ENCODE results near the gene EME1.

Gene EME1

DNA sequence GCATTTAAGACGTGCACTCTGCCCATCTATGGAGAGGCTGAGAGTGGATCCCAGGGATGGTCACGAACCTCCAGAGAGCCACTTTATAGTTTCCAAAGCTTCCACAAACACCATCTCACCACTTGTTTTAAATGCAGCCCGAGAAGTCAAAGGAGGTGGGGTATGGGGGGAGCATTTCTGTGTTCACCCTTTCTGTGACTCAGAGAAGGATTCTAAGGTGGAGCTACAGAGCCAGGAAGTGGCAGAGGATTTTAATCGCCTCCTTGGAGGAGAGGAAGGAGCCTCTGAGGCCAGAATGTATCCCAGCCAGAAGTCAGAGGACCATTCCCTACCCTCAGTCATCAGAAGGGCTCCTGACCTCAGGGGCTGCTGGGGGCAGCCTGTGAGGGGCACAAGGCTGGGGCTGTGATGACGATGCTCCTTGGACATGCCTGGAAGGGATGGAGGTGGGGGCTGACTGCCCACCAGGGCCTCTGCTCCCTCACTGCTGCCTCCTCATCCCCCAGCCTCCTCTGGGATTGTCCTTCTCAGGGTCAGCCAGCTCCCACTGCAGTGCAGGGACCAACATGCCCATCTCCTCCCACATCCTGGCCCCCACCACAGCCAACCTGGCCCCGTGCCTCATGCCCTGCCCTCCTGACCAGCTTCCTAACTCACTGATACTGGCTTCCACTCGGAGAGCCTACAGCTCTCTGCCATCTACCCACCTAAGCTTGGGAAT, 24.3 kb upstream of the EME1 start:
- DNase-seq (ENCODE audit: low read depth in 2 of 2): no peak

DNA sequence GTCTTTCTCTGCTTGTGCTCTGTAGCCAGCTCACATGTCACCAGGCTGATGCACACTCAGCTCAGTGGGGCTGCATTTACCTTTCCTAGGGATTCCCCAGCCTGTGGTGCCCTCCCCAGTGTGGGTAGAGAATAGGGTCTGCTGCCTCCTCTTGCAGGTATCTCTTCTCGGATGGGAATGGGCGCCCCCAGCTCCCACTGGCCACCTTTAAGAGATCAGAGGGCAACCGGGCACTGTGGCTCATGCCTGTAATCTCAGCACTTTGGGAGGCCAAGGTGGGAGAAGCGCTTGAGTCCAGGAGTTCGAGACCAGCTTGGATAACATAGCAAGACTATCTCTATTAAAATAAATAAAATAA, 23.8 kb upstream of the EME1 start:
- DNase-seq (ENCODE audit: low read depth in 2 of 2): no peak

DNA sequence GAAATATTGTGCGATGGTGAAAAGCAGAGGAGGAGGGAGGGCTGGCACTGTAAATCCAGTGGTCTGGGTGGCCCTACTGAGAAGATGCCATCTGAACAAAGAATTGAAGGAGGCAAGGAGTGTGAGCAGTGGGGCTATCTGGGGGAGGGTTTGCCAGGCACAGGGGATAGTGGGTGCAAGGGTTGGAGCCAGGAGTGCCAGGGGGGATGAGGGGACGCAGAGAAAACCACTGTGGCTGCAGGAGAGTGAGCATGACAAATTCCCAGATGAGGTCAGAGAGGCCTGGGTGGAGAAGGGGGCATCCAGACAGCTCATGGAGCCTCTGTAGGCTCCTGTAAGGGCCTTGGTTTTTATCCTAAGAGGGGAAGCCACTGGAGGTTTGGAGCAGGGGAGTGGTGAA, 22.3 kb upstream of the EME1 start:
- no peak for DNase-seq (ENCODE audit: low read depth in 2 of 2)

DNA sequence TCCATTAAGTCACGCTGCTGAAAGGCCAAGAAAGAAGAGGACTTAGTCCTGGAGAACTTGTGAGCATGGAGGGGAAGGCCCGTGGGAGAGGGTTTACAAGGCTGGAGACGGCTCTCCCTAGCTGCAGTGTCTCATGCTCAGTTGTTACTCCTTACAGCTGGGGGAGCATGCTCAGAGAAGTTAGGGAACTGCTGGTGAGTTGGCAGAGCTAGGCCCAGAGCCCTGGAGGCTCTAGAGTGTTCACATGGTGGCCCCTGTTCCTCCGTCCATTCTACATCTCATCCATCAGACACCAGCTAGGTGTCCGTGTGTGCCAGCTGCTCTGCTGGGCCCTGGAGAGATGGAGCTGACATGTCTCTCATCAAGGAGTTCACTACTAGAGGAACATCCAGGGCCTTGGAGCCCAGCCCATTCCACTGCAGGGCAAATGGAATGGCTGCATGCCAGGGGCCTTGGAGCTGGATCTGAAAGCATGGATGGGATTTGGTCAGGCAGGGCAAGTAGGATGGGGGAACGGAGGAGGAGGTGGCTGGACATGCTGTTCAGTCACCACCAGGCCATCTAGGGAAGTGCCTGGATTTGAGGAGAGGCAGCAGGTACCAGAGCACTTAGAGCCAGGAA, 20.8 kb upstream of the EME1 start:
- DNase-seq (ENCODE audit: low read depth in 2 of 2): no peak

DNA sequence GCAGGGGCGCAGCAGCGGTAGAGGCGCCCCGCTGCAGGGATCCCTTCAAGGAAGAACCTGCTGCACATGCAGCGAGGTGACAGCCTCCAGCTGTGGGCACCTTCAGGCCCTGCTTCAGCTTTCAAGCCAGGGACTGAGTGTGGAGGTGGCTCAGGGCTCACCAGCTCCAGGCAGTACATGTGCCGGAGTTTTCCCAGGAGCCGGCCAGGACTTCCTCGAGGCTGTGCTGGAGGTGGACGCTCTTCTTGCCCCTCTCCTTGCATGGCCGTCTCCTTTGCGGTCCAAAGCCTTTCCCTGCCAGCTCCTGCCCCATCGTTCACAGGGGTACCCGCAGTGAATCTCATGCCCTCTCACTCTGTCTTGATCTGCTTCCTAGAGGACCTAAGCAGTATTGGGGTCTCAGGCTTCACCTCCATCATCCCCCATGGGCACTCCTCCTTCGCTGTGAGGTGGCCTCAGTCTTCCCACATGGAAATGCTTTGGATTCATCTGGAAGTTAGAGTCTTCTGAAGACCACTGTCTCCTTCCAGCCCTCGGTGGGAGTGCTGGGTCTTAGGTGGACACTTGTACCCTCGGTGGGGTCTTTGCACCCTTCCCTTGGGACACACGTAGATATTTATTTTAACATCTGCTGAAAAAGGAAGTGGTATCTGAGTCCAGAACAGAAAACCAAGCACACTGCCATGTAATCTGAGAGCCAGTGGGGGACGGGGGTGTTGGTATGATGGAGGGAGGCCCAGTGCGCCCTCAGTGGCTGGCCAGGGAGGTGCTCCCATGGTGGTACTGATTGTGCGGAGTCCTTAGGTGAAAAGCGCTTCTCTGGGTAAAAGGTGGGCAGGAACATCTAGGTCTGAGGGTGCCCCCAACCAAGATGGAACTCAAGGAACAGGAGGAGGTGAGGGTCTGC, 20.1 kb upstream of the EME1 start:
- DNase-seq (ENCODE audit: low read depth in 2 of 2): no peak

DNA sequence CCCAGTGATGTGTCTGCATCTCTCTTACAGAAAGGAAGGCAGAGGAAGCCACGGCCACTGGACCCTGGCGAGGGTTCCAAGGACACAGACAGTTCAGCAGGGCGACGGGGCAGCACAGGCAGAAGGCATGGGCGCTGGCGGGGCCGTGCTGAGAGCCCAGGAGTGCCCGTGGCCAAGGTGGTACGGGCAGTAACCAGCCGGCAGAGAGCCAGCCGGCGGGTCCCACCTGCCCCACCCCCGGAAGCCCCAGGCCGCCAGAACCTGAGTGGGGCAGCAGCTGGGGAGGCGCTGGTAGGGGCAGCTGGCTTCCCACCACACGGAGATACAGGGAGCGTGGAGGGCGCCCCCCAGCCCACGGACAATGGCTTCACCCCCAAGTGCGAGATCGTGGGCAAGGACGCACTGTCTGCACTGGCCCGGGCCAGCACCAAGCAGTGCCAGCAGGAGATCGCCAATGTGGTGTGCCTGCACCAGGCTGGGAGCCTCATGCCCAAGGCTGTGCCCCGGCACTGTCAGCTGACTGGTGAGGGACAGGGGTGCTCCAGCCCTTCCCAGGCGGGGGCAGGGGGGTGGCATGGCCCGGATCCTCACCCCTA, 19.3 kb upstream of the EME1 start:
- DNase-seq (ENCODE audit: low read depth in 2 of 2): no peak

DNA sequence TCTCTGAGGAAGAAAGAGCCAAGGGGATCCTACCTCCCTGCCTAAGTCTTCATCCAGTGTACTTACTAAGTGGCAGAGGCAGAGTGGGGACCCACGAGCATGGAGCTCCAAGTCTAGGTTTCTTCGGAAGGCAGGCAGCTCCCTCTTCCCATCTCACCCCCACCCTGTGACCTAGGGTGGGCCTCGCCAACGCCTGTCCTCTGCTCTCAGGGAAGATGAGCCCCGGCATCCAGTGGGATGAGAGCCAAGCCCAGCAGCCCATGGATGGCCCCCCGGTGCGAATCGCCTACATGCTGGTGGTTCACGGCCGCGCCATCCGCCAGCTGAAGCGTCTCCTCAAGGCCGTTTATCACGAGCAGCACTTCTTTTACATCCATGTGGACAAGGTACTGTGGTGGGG, 18.8 kb upstream of the EME1 start:
- DNase-seq (ENCODE audit: low read depth in 2 of 2): no peak

DNA sequence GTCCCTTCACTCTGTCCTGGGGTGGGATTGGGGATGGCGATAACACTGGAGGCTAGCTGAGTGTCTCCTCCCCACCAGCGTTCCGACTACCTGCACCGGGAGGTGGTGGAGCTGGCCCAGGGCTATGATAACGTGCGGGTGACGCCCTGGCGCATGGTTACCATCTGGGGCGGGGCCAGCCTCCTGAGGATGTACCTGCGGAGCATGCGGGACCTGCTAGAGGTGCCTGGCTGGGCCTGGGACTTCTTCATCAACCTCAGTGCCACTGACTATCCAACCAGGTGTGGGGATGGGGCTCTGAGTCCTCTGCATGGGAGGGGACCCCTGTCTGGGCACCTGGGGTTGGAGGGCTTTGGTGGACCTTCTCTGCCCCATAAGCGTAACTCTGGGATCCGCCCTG, 18.3 kb upstream of the EME1 start:
- DNase-seq (ENCODE audit: low read depth in 2 of 2): no peak

DNA sequence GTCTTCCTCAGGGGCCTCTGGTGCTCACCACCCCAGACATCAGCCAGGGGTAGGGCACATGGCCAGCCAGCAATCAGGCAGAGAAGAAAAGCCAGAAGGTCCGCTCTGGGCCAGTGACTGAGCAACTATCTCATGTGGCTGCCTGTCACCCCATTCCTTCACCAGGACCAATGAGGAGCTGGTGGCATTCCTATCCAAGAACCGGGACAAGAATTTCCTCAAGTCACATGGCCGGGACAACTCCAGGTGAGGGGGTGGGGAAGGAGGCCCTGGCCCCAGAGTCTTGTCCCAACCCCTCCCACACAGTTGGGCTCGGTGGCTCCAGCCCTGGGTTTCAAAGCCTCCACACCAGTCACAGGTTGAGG, 17.7 kb upstream of the EME1 start:
- DNase-seq (ENCODE audit: low read depth in 2 of 2): no peak

DNA sequence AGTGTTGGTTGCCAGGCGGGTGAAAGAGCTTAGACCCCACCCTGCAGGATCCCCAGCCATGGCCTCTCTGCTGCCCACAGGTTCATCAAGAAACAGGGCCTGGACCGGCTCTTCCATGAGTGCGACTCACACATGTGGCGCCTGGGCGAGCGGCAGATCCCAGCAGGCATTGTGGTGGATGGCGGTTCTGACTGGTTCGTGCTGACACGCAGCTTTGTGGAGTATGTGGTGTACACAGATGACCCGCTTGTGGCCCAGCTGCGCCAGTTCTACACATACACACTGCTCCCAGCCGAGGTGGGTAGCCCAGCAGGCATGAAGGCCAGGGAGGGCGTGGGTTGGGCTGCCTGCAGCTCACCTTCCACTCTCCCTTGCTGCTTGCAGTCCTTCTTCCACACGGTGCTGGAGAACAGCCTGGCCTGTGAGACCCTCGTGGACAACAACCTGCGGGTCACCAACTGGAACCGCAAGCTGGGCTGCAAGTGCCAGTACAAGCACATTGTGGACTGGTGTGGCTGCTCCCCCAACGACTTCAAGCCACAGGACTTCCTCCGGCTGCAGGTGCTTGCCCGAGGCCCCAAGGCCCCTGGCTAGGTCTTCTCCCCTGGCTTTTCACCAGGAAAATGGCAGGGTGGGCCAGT, 17.2 kb upstream of the EME1 start:
- no peak for DNase-seq (ENCODE audit: low read depth in 2 of 2)

DNA sequence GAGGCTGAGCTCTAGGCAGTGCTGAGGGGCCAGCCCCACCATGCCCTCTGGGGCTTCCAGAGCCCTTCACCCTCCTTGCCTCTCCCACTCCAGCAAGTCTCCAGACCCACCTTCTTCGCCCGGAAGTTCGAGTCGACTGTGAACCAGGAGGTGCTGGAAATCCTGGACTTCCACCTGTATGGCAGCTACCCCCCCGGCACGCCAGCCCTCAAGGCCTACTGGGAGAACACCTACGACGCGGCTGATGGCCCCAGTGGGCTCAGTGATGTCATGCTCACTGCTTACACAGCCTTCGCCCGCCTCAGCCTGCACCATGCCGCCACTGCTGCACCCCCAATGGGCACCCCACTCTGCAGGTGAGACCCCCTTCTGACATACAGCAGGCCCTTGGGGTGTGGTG, 16.6 kb upstream of the EME1 start:
- DNase-seq (ENCODE audit: low read depth in 2 of 2): no peak

DNA sequence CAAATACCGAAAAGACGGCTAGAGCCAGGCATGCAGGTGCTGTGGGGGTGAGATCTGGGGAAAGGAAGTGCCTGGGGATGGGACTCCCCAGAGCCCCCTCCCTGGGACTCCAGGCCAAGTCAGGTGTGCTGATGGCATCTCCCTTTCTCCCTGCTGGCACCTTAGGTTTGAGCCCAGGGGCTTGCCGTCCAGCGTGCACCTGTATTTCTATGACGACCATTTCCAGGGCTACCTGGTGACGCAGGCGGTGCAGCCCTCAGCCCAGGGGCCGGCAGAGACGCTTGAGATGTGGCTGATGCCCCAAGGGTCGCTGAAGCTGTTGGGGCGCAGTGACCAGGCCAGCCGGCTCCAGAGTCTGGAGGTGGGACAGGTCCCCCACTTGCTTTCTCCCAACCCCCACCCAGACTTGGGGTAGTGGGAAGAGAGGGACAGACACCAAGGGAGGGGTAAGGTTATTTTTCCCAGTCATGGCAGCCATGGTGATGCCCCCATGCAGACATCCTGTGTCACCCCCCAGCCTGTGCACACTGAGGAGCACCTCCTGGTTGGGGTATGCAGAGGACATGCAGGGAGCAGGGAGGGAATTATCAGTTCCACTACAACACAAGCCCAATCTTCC, 16.0 kb upstream of the EME1 start:
- no peak for DNase-seq (ENCODE audit: low read depth in 2 of 2)

DNA sequence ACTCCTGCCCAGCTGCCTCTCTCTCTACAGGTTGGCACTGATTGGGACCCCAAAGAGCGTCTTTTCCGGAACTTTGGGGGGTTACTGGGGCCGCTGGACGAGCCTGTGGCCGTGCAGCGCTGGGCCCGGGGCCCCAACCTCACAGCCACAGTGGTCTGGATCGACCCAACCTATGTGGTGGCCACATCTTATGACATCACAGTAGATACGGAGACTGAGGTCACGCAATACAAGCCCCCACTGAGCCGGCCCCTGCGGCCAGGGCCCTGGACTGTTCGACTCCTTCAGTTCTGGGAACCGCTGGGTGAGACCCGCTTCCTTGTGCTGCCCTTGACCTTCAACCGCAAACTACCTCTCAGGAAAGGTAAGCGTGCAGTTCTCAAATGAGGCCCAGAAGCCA, 14.9 kb upstream of the EME1 start:
- no peak for DNase-seq (ENCODE audit: low read depth in 2 of 2)

DNA sequence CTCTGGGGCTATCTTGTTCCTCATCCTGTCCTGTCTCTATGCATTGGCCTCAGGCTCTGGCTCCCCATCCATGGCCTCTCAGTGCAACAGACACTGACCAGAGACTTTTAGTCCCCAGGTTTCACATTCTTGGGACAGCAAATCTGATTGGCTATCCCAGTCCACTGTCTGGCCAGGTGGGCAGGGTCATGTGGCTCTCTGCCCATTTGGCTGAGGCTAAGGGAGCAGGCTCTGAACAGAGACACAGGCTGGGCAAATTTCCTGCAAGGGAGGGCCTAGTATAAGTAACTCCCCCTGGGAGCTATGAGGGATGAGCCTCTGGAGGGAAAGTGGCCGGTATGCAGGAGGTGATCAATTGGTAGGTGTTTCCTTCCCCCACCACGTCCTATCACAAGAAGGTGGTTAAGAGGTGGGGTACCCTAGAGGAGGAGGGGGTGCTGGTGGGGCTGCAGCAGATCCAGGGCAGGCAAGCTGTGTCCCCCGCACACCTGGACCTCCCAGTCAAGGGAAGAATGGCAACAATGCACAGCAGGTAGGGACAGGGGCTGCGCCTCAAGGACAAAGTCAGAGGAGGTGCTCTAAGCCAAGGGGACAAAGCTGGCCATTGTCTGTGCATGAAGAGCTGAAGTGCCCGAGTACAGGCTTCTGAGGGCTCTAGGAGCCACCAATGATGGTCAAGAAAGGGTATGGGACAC, 13.9 kb upstream of the EME1 start:
- no peak for DNase-seq (ENCODE audit: low read depth in 2 of 2)

DNA sequence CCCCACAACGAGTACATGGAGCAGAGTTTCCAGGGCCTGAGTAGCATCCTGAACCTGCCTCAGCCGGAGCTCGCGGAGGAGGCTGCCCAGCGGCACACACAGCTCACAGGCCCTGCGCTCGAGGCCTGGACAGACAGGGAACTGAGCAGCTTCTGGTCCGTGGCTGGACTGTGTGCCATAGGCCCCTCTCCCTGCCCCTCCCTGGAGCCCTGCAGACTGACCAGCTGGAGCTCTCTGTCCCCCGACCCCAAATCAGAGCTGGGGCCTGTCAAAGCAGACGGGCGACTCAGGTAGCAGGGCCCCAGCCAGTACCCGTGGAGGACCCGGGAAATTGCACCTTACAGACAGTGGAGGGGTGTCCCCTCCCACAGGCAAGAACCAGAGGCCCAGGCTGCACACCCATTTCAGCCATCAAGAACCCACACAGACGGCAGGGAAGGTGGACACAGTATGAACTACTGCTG, 13.0 kb upstream of the EME1 start:
- no peak for DNase-seq (ENCODE audit: low read depth in 2 of 2)

DNA sequence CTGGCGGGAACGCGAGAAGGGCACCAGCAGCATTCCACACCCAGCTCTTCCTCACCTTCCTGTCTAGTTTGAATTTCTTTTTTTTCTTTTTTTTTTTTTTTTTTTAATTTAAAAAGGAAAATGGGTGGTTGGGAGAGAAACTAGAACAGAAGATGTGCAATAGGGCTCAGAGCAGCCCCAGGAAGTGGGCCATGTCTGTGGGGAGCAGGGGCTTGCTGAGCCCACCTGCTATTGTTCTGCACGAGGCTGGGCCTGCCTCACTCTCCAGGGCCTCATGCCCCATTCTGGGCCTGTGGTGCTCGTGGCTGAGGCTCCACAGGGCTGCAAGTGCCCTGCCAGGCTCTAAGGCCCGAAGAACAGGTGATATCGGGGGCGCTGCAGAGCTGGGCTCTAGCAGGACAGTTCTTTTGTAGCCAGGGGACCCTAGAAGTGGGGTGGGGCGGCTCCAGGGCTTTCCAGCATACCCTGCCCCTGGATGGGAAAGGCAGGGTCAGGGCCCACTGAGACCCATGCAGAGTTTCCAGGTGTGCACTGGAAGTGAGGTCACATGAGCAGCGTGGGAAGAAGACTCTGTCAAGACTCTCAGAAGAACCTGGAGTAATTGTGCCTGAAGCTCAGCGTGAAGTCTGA, 12.4 kb upstream of the EME1 start:
- DNase-seq (ENCODE audit: low read depth in 2 of 2): no peak

DNA sequence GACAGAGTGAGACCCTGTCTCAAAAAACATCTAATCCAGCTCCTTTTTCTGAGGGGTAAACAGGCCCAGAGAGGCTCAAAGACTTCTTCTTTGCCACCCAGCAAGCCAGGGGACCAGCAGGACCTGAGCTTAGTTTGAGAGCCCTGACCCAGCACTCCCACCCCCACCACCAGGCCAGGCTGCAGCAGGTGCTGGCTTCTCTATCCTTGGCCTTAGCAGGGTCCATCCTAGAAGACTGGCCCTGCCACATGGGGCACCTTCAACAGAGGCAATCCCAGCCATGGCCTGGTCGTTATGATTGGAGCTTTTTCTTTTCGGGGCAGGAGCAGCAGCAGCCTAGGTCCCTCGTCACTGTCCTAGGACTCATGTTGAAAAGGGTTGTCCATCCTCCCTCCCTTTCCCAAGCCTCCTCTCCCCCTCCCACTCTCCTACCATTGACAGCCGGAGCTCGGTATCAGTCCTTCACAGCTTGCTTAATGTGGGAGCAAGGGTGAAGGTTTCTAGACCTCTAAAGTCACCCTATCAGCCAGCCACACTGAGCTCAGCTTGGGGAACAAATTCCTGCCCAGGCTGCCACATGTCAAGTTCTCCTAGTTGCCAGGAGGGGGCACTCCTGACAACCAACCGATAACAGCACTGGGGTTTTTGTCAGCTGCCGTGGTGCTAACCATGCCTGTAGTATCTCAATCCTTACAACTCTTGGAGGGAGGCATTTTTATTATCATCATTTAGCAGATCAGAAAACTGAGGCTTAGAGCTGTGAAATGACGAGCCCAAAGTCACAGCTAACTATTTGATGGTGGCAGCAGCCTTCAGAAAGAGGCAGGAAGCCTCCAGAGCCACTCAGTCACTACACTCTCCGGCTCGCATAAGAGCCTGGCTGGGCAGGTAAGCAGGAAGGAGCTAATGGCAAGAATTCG, 11.2 kb upstream of the EME1 start:
- peak in 1 of 2 donors; percentile 19 for DNase-seq (ENCODE audit: low read depth in 2 of 2)

DNA sequence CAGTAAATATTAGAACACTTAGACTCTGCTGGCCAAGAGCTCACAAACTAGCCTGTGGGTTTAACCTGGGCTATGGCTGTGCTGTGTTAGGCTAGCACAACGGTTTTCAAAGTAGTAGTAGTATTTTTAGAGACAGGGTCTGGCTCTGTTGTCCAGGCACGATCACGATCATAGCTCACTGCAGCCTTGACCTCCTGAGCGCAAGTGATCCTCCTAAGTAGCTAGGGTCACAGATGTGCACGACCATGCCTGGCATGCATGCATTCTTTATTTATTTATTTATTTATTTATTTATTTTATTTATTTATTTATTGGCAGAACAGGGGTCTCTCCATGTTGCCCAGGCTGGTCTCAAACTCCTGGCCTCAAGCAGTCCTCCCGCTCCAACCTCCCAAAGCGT, 10.4 kb upstream of the EME1 start:
- no peak for DNase-seq (ENCODE audit: low read depth in 2 of 2)

Data from stimulated activated CD8-positive, alpha-beta memory T cell treated with anti-CD3 and anti-CD28 coated beads, Interleukin-15, amount 100 ng/mL, for 48 hours (primary cell).